Muscle of leg (tissue), 11 donors: Measurements from ENCODE around the gene NPRL2. TPM values are rescaled to one million over a fixed set of nuclear protein-coding genes. Genes with fewer than 3 reads are reported as not detected.

Source experiments
- DNase-seq: peaks from one replicate; pipeline ENCODE4 v3.0.0; 2013
- H3K27ac ChIP-seq: one replicate; pipeline ENCODE4 v1.5.1; 2013; ENCODE audit warnings: mild to moderate bottlenecking, low read length, control low read depth
- H3K27me3 ChIP-seq: one replicate; pipeline ENCODE4 v1.6.1; 2013; ENCODE audit warnings: low read length; ENCODE audit not compliant: control insufficient read depth, insufficient read depth
- H3K36me3 ChIP-seq: one replicate; pipeline ENCODE4 v1.6.1; 2013; ENCODE audit warnings: low read length; ENCODE audit not compliant: control insufficient read depth, insufficient read depth
- H3K4me1 ChIP-seq: one replicate; pipeline ENCODE4 v1.6.1; 2013; ENCODE audit warnings: low read length; ENCODE audit not compliant: control insufficient read depth, insufficient read depth
- H3K4me3 ChIP-seq: one replicate; pipeline ENCODE4 v1.5.1; 2013; ENCODE audit warnings: low read length, control low read depth
- H3K9me3 ChIP-seq: replicated peaks from 2 replicates; pipeline ENCODE4 v1.6.1; 2013; ENCODE audit warnings: low read depth, low read length; ENCODE audit not compliant: control insufficient read depth
- WGBS: methylation state at CpG from one replicate; pipeline ENCODE4 v1.1.5; 2013; ENCODE audit warnings: missing lambda C conversion rate; ENCODE audit not compliant: insufficient coverage; 5-methylcytosine and 5-hydroxymethylcytosine counted together
- polyA plus RNA-seq, 8 donors: library from polyadenylated mRNA; unstranded; fragments of 120-200 nt; gene quantifications; one replicate each; pipeline versions ENCODE4 v1.2.1 to v1.2.3, GENCODE V29; 2013; ENCODE audit warnings: inconsistent platforms in 1 of 8, low replicate concordance in 1 of 8; ENCODE audit not compliant: insufficient read length in 8 of 8, insufficient read depth in 1 of 8
- total RNA-seq: library from RNA; stranded (reverse); fragments of 120-200 nt; gene quantifications from one replicate; pipeline ENCODE4 v1.2.4, GENCODE V29; 2013

NPRL2 gene
- total and polyA plus RNA-seq, 9 donors = 18.2 to 23.9 (median 20.0) TPM

- H3K9me3 ChIP-seq = no peaks in the 10 kb centered on the region
- no peak overlapping the region for H3K27ac ChIP-seq
- DNase-seq = no peak
- no CpG with 5 or more reads among the region's 2 CpGs for WGBS
- H3K4me1 ChIP-seq = peaks cover 55% of the 10 kb centered on the region
- no peak overlapping the region for H3K4me3 ChIP-seq
- peaks cover 74% of the 10 kb centered on the region for H3K36me3 ChIP-seq
- H3K27me3 ChIP-seq = no peaks in the 10 kb centered on the region
Measured at GRCh38 chr3:50352781-50353180, 2.2 kb upstream of the NPRL2 start.

GRCh38 chr3:50351323-50351697 lies 735 bp upstream of the NPRL2 start:
- Histone ChIP-seq H3K4me1 (peaks cover 41% of the 10 kb centered on the region), H3K36me3 (peaks cover 62% of the 10 kb centered on the region), H3K27ac (peak overlapping the region; percentile 92), H3K4me3 (peak overlapping the region; percentile 83), H3K9me3 (no peaks in the 10 kb centered on the region), H3K27me3 (no peaks in the 10 kb centered on the region)
- DNase-seq = no peak
- WGBS = 49% methylated on average over 5 of the region's 11 CpGs

GRCh38 chr3:50350213-50350526 lies 405 bp downstream of the NPRL2 start:
- 12% methylated on average over 7 of the region's 7 CpGs for WGBS
- peak overlapping the region; percentile 83 for H3K4me3 ChIP-seq
- peaks cover 5% of the 10 kb centered on the region for H3K27me3 ChIP-seq
- DNase-seq = no peak
- peaks cover 38% of the 10 kb centered on the region for H3K4me1 ChIP-seq
- peaks cover 51% of the 10 kb centered on the region for H3K36me3 ChIP-seq
- H3K9me3 ChIP-seq = no peaks in the 10 kb centered on the region
- H3K27ac ChIP-seq = peak overlapping the region; percentile 92

GRCh38 chr3:50347187-50347813 lies 3.3 kb downstream of the NPRL2 start:
- H3K27me3 ChIP-seq = peaks cover 5% of the 10 kb centered on the region
- no peaks in the 10 kb centered on the region for H3K9me3 ChIP-seq
- H3K36me3 ChIP-seq = peaks cover 25% of the 10 kb centered on the region
- WGBS = 62% methylated on average over 4 of the region's 14 CpGs
- H3K4me3 ChIP-seq = no peak overlapping the region
- H3K4me1 ChIP-seq = peaks cover 42% of the 10 kb centered on the region
- DNase-seq = peak; percentile 82
- H3K27ac ChIP-seq = no peak overlapping the region

GRCh38 chr3:50345586-50346234 lies 4.9 kb downstream of the NPRL2 start, which contains the start of gene ZMYND10:
ZMYND10 (minus strand) TSS chr3:50345732; CDS start chr3:50345579, 153 bp downstream.
- Histone ChIP-seq H3K36me3 (peaks cover 18% of the 10 kb centered on the region), H3K27ac (no peak within 1 kb of the TSS), H3K4me1 (peaks cover 48% of the 10 kb centered on the region), H3K4me3 (peak within 1 kb of the TSS; percentile 31), H3K9me3 (no peaks in the 10 kb centered on the region), H3K27me3 (peaks cover 5% of the 10 kb centered on the region)
- DNase-seq = peak; percentile 67
- WGBS = 9% methylated on average over 44 of the region's 45 CpGs

- Histone ChIP-seq H3K36me3 (peaks cover 18% of the 10 kb centered on the region), H3K27ac (no peak overlapping the region), H3K9me3 (no peaks in the 10 kb centered on the region), H3K4me3 (peak overlapping the region; percentile 31), H3K4me1 (peaks cover 48% of the 10 kb centered on the region), H3K27me3 (peaks cover 5% of the 10 kb centered on the region)
- 63% methylated on average over 5 of the region's 8 CpGs for WGBS
- DNase-seq = no peak
Measured at GRCh38 chr3:50345008-50345407, 5.6 kb downstream of the NPRL2 start.

GRCh38 chr3:50342813-50343633 lies 7.6 kb downstream of the NPRL2 start:
- 70% methylated on average over 9 of the region's 13 CpGs for WGBS
- DNase-seq = no peak
- peaks cover 5% of the 10 kb centered on the region for H3K27me3 ChIP-seq
- no peak overlapping the region for H3K4me3 ChIP-seq
- H3K4me1 ChIP-seq = peaks cover 53% of the 10 kb centered on the region
- peaks cover 5% of the 10 kb centered on the region for H3K36me3 ChIP-seq
- no peak overlapping the region for H3K27ac ChIP-seq
- no peaks in the 10 kb centered on the region for H3K9me3 ChIP-seq

- no peak overlapping the region for H3K27ac ChIP-seq
- no peak for DNase-seq
- peaks cover 59% of the 10 kb centered on the region for H3K4me1 ChIP-seq
- 84% methylated on average over 13 of the region's 13 CpGs for WGBS
- H3K36me3 ChIP-seq = no peaks in the 10 kb centered on the region
- H3K9me3 ChIP-seq = no peaks in the 10 kb centered on the region
- H3K4me3 ChIP-seq = no peak overlapping the region
- peaks cover 5% of the 10 kb centered on the region for H3K27me3 ChIP-seq
Measured at GRCh38 chr3:50341996-50342650, 8.5 kb downstream of the NPRL2 start.

GRCh38 chr3:50341537-50341936 lies 9.0 kb downstream of the NPRL2 start:
- 94% methylated on average over 3 of the region's 9 CpGs for WGBS
- DNase-seq = no peak
- Histone ChIP-seq H3K4me3 (peak overlapping the region; percentile 58), H3K36me3 (no peaks in the 10 kb centered on the region), H3K9me3 (no peaks in the 10 kb centered on the region), H3K27ac (peak overlapping the region; percentile 88), H3K4me1 (peaks cover 61% of the 10 kb centered on the region), H3K27me3 (peaks cover 5% of the 10 kb centered on the region)
